ENCODE results near the gene TM9SF1.

Gene TM9SF1

GRCh38 chr14:24177041-24177825 is 18.0 kb downstream of the TM9SF1 start:
- DNase-seq = no peak

- no peak for DNase-seq
Measured at GRCh38 chr14:24176599-24176998, 18.6 kb downstream of the TM9SF1 start.

- DNase-seq = no peak
Measured at GRCh38 chr14:24172871-24173281, 22.4 kb downstream of the TM9SF1 start.

- DNase-seq = no peak
Measured at GRCh38 chr14:24172261-24172860, 22.9 kb downstream of the TM9SF1 start.

- no peak for DNase-seq
Measured at GRCh38 chr14:24171422-24172260, 23.6 kb downstream of the TM9SF1 start, which contains the start of gene REC8. TSS of gene REC8 (plus strand) at chr14:24172080. CDS start at chr14:24172553, 473 bp downstream.

- DNase-seq = no peak
Measured at GRCh38 chr14:24167469-24168114, 27.6 kb downstream of the TM9SF1 start.

GRCh38 chr14:24165785-24166184 is 29.5 kb downstream of the TM9SF1 start:
- no peak for DNase-seq

GRCh38 chr14:24164518-24164991 is 30.7 kb downstream of the TM9SF1 start:
- no peak for DNase-seq

GRCh38 chr14:24162093-24162492 is 33.1 kb downstream of the TM9SF1 start:
- DNase-seq = no peak

- peak; percentile 69 for DNase-seq
Measured at GRCh38 chr14:24160850-24161804, 34.1 kb downstream of the TM9SF1 start, which contains the start of gene IRF9. TSS of gene IRF9 (plus strand) at chr14:24161265. CDS start at chr14:24162145, 880 bp downstream.

- no peak for DNase-seq
Measured at GRCh38 chr14:24160499-24160849, 34.8 kb downstream of the TM9SF1 start.

GRCh38 chr14:24159777-24160498 is 35.3 kb downstream of the TM9SF1 start:
- no peak for DNase-seq

- no peak for DNase-seq
Measured at GRCh38 chr14:24157331-24157730, 37.9 kb downstream of the TM9SF1 start.

GRCh38 chr14:24156840-24157239 is 38.4 kb downstream of the TM9SF1 start:
- no peak for DNase-seq

- no peak for DNase-seq
Measured at GRCh38 chr14:24155100-24155499, 40.1 kb downstream of the TM9SF1 start.

GRCh38 chr14:24151404-24152080 is 43.7 kb downstream of the TM9SF1 start:
- DNase-seq = no peak

- no peak for DNase-seq
Measured at GRCh38 chr14:24150993-24151392, 44.2 kb downstream of the TM9SF1 start.

- DNase-seq = no peak
Measured at GRCh38 chr14:24150567-24150966, 44.7 kb downstream of the TM9SF1 start.

GRCh38 chr14:24150061-24150460 is 45.2 kb downstream of the TM9SF1 start:
- DNase-seq = no peak

GRCh38 chr14:24149302-24149969 is 45.8 kb downstream of the TM9SF1 start:
- DNase-seq = no peak
